CD14-positive monocyte (primary cell): Measurements from ENCODE around the gene BRD3OS. TPM values are rescaled to one million over a fixed set of nuclear protein-coding genes. Genes with fewer than 3 reads are reported as not detected.

Experiments used
- DNase-seq, 3 donors: peaks; one replicate each; pipeline ENCODE4 v3.0.0-alpha.2; 2011 to 2022
- H2AFZ ChIP-seq: 2 replicates; pipeline ENCODE4 v1.6.0; 2012; ENCODE audit warnings: mild to moderate bottlenecking, low read depth, low read length, inconsistent platforms; ENCODE audit not compliant: insufficient read depth, poor library complexity, severe bottlenecking
- H3K27ac ChIP-seq, 2 donors: 1 replicate in 1 of 2; 2 replicates in 1 of 2; pipeline ENCODE4 v1.5.1; 2012 to 2013; ENCODE audit warnings: low read length in 2 of 2, control low read depth in 1 of 2, inconsistent platforms in 1 of 2, low read depth in 1 of 2, mild to moderate bottlenecking in 1 of 2
- H3K27me3 ChIP-seq, 2 donors: one replicate each; pipeline versions ENCODE4 v1.6.0 to v1.6.1; 2011 to 2013; ENCODE audit warnings: low read length in 2 of 2; ENCODE audit not compliant: control insufficient read depth in 2 of 2, insufficient read depth in 2 of 2
- H3K36me3 ChIP-seq, 2 donors: replicated peaks in 1 of 2; 1 replicate in 1 of 2; 2 replicates in 1 of 2; pipeline versions ENCODE4 v1.5.1 to v1.6.1; 2012 to 2013; ENCODE audit warnings: low read length in 2 of 2, control low read depth in 1 of 2, inconsistent platforms in 1 of 2, mild to moderate bottlenecking in 1 of 2; ENCODE audit not compliant: insufficient read depth in 2 of 2, control insufficient read depth in 1 of 2
- H3K4me1 ChIP-seq, 2 donors: 1 replicate in 1 of 2; 2 replicates in 1 of 2; pipeline versions ENCODE4 v1.5.1 to v1.6.1; 2012 to 2013; ENCODE audit warnings: low read length in 2 of 2, control low read depth in 1 of 2, inconsistent platforms in 1 of 2, mild to moderate bottlenecking in 1 of 2, moderate library complexity in 1 of 2; ENCODE audit not compliant: insufficient read depth in 2 of 2, control insufficient read depth in 1 of 2
- H3K4me2 ChIP-seq: replicated peaks from 2 replicates; pipeline ENCODE3; 2012; ENCODE audit warnings: low read length, moderate library complexity, mild to moderate bottlenecking; ENCODE audit not compliant: poor library complexity, severe bottlenecking; ENCODE audit errors: extremely low read depth
- H3K4me3 ChIP-seq, 3 experiments: fragments of 200-600 bp in 1 of 3; sonication (generic) in 1 of 3; replicated peaks in 1 of 3; 1 replicate in 2 of 3; 2 replicates in 1 of 3; pipeline ENCODE4 v1.5.1; 2011 to 2013; ENCODE audit warnings: low read length in 3 of 3, mild to moderate bottlenecking in 3 of 3, control low read depth in 2 of 3, low read depth in 2 of 3, inconsistent platforms in 1 of 3, moderate library complexity in 1 of 3
- H3K79me2 ChIP-seq: 2 replicates; pipeline ENCODE4 v1.6.0; 2012; ENCODE audit warnings: mild to moderate bottlenecking, control low read depth, inconsistent platforms, low read length, moderate library complexity; ENCODE audit not compliant: insufficient read depth
- H3K9ac ChIP-seq: 2 replicates; pipeline ENCODE4 v1.6.0; 2017; ENCODE audit warnings: low read length, mild to moderate bottlenecking; ENCODE audit not compliant: insufficient read depth, poor library complexity, severe bottlenecking
- H3K9me3 ChIP-seq, 2 donors: replicated peaks in 1 of 2; 1 replicate in 1 of 2; 2 replicates in 1 of 2; pipeline versions ENCODE4 v1.5.1 to v1.6.1; 2012 to 2013; ENCODE audit warnings: low read length in 2 of 2, control low read depth in 1 of 2; ENCODE audit not compliant: control insufficient read depth in 1 of 2, insufficient read depth in 1 of 2
- H4K20me1 ChIP-seq: 2 replicates; pipeline ENCODE4 v1.6.0; 2012; ENCODE audit warnings: mild to moderate bottlenecking, low read length, control low read depth, moderate library complexity; ENCODE audit not compliant: insufficient read depth
- H3K27ac Mint-ChIP-seq, 7 donors: one replicate each; pipeline ENCODE4 v1.8.0; 2020; ENCODE audit warnings: mild to moderate bottlenecking in 7 of 7, mixed read lengths in 7 of 7, moderate library complexity in 6 of 7, inconsistent platforms in 2 of 7
- H3K27me3 Mint-ChIP-seq, 3 donors: one replicate each; pipeline ENCODE4 v1.8.0; 2021 to 2022; ENCODE audit warnings: low read depth in 3 of 3, mild to moderate bottlenecking in 3 of 3, mixed read lengths in 3 of 3, moderate library complexity in 3 of 3, inconsistent platforms in 1 of 3
- H3K36me3 Mint-ChIP-seq, 2 donors: one replicate each; pipeline ENCODE4 v1.8.0; 2020; ENCODE audit warnings: mixed read lengths in 2 of 2, inconsistent platforms in 1 of 2, mild to moderate bottlenecking in 1 of 2
- H3K4me1 Mint-ChIP-seq: one replicate; pipeline ENCODE4 v1.8.0; 2020; ENCODE audit warnings: mild to moderate bottlenecking, mixed read lengths
- H3K4me3 Mint-ChIP-seq, 2 donors: one replicate each; pipeline ENCODE4 v1.8.0; 2020; ENCODE audit warnings: mild to moderate bottlenecking in 2 of 2, mixed read lengths in 2 of 2, moderate library complexity in 1 of 2
- H3K9me3 Mint-ChIP-seq, 7 donors: one replicate each; pipeline ENCODE4 v1.8.0; 2020 to 2022; ENCODE audit warnings: mixed read lengths in 7 of 7, mild to moderate bottlenecking in 6 of 7, moderate library complexity in 6 of 7, inconsistent platforms in 2 of 7
- CTCF ChIP-seq: fragments of 200-600 bp; IDR thresholded peaks from one replicate; pipeline ENCODE4 v1.8.0; 2022; ENCODE audit warnings: antibody characterized with exemption, mild to moderate bottlenecking
- WGBS: methylation state at CpG from one replicate; pipeline ENCODE4 v1.1.5; 2013; ENCODE audit warnings: missing lambda C conversion rate; ENCODE audit not compliant: insufficient coverage; 5-methylcytosine and 5-hydroxymethylcytosine counted together
- intact Hi-C, 2 donors: fragments of 100-400 bp; cut with micrococcal nuclease; formaldehyde crosslinking; loops; one replicate each; pipeline versions ENCODE4 v1.15.0 to v1.15.1; 2023
- polyA plus RNA-seq, 3 donors: library from polyadenylated mRNA; depleted of rRNA in 1 of 3; unstranded in 2 of 3; stranded (reverse) in 1 of 3; fragments of 300-500 nt in 2 of 3; fragments of >200 nt in 1 of 3; fragmentation: Illumina TruSeq in 2 of 3; gene quantifications; 1 replicate in 2 of 3; 2 replicates in 1 of 3; pipeline ENCODE4 v1.2.3, GENCODE V29; 2012 to 2021

Gene BRD3OS
- polyA plus RNA-seq, 3 donors, result 2.9 to 6.8 (median 6.6) TPM

DNA sequence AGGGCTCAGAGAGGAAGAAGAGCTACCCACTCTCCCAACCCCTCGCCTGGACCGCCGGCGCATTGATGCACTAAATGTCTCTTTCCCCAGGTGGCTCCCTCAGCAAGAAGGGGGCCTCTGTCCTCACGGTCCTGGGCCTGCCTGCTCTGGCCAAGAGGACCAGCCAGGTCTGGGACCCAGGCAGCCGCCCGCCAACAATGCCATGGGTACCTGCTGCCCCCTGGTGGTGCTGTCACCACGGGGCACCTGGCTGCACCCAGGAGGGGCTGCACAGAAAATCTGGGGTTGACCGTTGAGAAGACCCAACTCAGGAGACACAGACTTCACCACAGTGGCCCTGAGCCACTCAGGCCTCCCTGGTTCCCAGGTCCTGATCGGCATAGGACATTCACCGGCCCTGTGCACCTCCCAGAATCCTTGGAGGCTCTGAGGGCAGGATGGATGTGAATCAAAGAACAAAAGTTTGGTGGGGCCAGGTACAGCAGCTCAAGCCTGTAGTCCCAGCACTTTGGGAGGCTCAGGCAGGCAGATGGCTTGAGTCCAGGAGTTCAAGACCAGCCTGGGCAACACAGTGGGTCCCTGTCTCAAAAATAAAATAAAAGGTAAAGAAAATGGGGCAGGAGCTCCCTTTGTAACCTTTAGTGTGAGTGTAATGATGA lies 30.8 kb upstream of the BRD3OS start:
- Histone ChIP-seq H3K36me3 (no peaks in the 10 kb centered on the region), H3K4me3 (peak overlapping the region in 1 of 3 experiments; percentile 91), H3K27me3 (peaks cover 0 to 15% of the 10 kb centered on the region in 2 donors), H3K4me2 (peak overlapping the region; percentile 96), H3K4me1 (peaks cover 26 to 38% of the 10 kb centered on the region in 2 donors), H2AFZ (no peak overlapping the region), H3K9me3 (no peaks in the 10 kb centered on the region), H3K27ac (no peak overlapping the region), H3K9ac (no peak overlapping the region), H4K20me1 (peaks cover 19% of the 10 kb centered on the region), H3K79me2 (peaks cover 19% of the 10 kb centered on the region)
- Mint-ChIP-seq H3K9me3 (peaks cover 0 to 6% (median 0%) of the 10 kb centered on the region in 7 donors), H3K27ac (no peak overlapping the region), H3K36me3 (no peaks in the 10 kb centered on the region), H3K4me3 (peak overlapping the region; percentile 46 to 63), H3K27me3 (peaks cover 22 to 25% (median 22%) of the 10 kb centered on the region in 3 donors), H3K4me1 (peaks cover 29% of the 10 kb centered on the region)
- intact Hi-C loops, result loop anchor here (1.0 to 5.0 kb wide), 4 partner anchors 37 to 212 kb away; no protein-coding TSS in a partner anchor
- WGBS, result 10% methylated on average over 10 of the region's 11 CpGs
- peak; percentile 99 for TF ChIP-seq CTCF
- DNase-seq, result peak; percentile 72 to 80 (median 75)

- Histone ChIP-seq H3K4me2 (no peak overlapping the region), H4K20me1 (peaks cover 11% of the 10 kb centered on the region), H3K27ac (no peak overlapping the region), H3K4me3 (no peak overlapping the region), H3K4me1 (peaks cover 24 to 31% of the 10 kb centered on the region in 2 donors), H3K9ac (no peak overlapping the region), H3K27me3 (peaks cover 0 to 10% of the 10 kb centered on the region in 2 donors), H2AFZ (no peak overlapping the region), H3K79me2 (peaks cover 11% of the 10 kb centered on the region), H3K9me3 (no peaks in the 10 kb centered on the region), H3K36me3 (no peaks in the 10 kb centered on the region)
- Mint-ChIP-seq H3K4me3 (no peak overlapping the region), H3K9me3 (peaks cover 0 to 6% (median 0%) of the 10 kb centered on the region in 7 donors), H3K4me1 (peaks cover 21% of the 10 kb centered on the region), H3K27me3 (peaks cover 16 to 22% (median 18%) of the 10 kb centered on the region in 3 donors), H3K36me3 (no peaks in the 10 kb centered on the region), H3K27ac (no peak overlapping the region)
- TF ChIP-seq CTCF, result no peak
- 80% methylated on average over 9 of the region's 17 CpGs for WGBS
- no peak for DNase-seq
- intact Hi-C loops, result loop anchor here in 1 of 2 donors (2.0 kb wide), 1 partner anchor 212 kb away; no protein-coding TSS in a partner anchor
These were observed 30.0 kb upstream of the BRD3OS start for GRCh38 chr9:133995012-133995896.
